LHCN-M2 (cell line): ENCODE data around the gene DOCK2. TPM values are rescaled to one million over a fixed set of nuclear protein-coding genes. Genes with fewer than 3 reads are reported as not detected.
A peak's percentile ranks its signal among the peaks of the same experiment; 100 is the strongest.
"Not testable (repeated sequence)": the region's sequence is repeated elsewhere in the genome, so short reads cannot be mapped to it uniquely, and the experiment has no call there.

Experiments
- DNase-seq: peaks from one replicate; pipeline ENCODE4 v3.0.0-alpha.2; 2012; ENCODE audit warnings: low read depth
- total RNA-seq: library from RNA; depleted of rRNA; stranded (reverse); fragments of >200 nt; gene quantifications from 2 replicates; pipeline ENCODE4 v1.2.3, GENCODE V29; 2014

The DOCK2 gene
- total RNA-seq, 1 experiment from 2014 or later = 6.1 TPM

DNA sequence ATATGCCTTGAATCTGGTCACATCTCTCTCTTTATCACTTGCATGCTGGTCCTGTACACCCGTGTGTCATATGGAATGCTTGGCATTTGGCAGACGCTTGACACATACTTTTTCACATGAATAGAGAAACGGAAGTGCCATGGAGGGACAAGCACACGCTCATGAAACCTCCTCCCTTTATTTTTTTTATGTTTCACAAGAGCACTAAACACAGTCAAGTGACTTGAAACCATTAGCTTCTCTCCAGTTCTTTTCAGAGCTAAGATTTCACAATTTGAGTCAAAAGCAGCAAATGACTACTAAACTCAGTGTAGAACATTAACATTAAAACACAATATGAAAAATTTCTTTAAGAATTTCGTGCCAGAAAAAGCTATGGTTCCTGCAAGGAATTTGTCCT is 151.1 kb downstream of the DOCK2 start:
- DNase-seq = peak; percentile 68

DNA sequence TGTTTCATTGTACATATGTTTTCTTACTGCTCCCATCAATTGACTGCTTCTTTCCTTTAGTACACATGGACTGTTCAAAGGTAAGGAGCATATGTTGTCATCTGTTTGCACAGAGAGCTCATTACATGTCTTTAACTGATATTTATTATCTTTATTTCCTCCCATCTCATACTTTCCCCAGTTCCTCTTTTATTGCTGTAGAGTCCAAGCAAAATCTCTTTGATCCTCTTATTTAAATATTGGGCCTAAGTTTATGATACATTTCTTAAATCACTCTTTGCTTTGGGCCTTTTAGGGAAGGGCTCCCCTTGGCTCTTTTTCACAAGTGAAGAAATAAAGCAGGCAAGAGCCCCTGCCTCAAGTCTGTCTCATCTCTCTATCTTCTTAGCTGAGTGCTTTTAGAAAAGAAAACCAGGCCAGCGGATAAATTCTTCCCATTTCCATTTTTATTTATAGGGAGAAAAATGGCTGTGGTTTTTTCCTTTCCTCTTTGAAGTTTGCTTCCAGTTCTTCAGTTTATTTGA is 152.4 kb downstream of the DOCK2 start:
- DNase-seq = no peak

DNA sequence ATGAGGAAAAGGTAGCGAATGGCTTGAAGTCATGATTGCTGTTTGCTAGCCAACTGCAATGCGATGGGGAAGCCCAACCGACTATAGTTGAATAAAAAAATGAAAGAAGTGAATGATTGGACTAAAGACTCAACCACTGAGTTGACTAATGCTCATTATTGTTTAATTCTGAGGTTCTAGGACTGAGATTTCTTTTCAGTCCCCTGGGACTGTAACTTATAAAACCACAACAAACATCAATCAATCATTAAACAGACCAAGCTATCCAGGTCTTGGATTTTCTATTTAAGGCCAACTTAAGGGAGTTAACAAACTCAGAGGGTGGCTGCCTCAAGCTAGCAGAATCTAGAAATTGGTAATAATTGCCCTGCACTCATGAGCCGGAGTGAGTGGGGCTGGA is 154.2 kb downstream of the DOCK2 start:
- no peak for DNase-seq

DNA sequence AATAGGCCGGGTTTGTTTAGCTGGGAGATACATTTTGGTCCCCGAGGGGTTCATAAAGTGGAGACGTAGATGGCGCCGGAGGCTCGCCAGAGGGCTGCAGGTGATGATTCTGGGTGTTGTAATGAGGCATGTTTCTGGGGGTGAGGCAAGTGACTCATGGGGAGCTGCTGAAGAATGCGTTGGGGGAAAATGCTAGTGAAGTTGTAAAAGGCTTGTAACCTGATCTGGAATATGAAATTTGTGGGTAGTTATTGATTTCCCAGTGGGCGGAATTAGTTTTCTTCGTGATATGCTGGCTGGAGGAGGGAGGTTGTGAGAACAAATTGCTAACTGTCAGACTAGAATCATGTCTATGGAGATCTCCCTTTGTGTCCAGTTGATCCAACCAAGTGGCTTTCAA is 158.3 kb downstream of the DOCK2 start:
- no peak for DNase-seq

DNA sequence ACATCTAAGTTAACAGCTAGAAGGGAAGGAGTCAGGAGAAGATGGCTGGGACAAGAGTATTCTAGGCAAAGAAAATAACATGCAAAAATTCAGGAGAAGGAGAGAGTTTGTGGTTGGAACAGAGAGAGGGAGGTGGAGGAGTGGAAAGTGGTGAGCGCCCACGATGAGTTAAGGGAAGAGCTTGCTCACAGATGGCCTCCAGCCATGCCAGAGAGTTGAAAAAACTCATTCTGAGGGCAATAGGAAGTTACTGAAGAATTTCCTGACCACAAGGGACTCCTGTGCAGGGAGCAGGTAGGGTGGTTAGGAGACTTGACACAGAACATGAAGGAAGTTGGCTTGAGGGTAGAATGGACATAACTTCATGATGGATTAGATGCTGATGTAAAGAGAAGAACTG is 159.7 kb downstream of the DOCK2 start:
- no peak for DNase-seq

DNA sequence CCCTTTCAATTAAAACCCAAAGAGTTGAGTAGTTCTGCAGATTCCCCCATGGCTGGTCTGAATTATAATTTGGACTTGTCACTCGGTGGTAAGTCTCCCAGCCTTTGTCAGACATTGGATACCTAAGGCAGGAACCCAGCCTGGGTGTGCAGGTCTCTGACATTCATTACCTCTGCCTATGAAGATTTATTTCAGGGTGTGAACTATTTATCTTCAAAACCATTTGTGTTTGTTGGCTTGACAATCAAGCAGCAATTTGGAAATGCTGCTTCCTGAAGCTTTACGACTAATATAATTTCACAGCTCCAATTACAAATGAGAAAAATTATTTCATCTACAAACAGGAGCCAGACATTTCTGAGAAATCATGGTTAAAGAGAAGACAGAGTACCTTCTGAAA is 160.5 kb downstream of the DOCK2 start:
- DNase-seq = no peak

DNA sequence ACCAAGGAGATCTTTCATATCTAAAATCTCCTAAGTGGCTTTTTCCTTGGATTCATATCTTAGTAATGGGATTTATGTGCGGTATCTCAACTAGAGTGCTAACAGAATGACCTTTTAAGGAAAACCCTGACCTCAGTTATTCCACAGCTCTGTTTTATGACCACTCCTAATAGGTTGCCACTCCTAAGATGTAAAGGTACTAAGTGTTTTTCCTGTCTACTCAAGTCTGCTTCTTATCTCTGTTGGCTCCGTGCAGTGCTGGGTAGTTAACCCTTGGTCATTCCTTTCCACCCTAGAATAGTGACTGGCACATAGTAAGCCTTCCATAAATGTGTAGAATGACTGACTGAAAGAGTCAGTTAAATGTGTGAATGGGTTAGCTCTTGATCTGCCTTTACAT is 161.4 kb downstream of the DOCK2 start:
- DNase-seq = no peak

DNA sequence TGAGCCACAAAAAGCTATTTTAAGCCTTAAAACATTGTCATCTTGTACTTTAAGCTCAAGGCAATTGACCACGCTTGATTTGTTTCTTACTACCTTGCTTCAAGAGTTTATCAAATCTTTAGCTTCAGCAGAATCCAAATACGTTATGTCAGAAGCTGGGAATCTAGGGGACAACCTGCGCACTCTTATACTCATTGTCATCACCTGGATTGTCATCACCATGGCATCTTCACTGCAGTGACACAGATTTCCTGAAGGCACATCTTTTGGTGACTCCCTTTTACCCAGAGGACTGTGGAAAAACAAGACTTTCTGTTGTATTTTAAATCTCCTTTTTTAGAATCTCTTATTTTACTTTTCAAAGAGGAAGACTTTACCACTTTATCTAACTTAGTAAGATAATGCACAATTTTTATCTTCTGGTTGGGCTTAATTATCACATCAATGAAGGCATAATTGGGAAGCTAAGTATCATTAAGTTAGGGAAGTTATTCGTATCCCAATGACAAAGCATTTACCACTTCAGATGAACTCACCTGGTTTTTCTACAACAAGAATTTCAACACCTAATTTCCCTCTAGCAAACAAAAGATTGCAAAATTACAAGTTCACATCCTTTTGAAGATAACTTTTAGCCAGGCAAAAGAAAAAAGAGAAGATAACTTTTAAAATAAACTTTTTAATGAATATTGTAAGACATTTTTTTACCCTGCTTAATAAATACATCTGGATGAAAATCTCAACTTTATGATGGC is 162.0 kb downstream of the DOCK2 start:
- DNase-seq = no peak

DNA sequence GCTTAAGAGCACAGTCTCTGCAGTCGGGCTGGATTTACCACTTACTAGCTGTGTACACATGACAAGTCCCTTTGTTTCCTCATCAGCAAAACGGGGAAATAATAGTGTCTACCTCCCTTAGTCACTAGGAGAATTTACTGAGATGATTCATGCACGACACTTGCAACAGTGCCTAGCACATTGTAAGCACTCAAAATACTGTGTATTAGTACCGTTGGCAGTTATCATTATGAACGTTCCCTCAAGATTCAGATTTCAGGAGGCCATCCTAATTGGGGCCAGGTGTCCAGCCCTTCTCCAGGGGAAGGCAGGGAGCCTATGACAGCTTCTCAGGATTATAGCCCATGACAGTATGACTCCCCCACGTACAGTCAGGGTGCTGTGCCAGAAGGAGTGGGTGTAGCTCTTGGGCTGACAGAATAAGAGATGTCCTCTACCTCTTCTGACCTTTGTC is 164.3 kb downstream of the DOCK2 start:
- peak; percentile 30 for DNase-seq

DNA sequence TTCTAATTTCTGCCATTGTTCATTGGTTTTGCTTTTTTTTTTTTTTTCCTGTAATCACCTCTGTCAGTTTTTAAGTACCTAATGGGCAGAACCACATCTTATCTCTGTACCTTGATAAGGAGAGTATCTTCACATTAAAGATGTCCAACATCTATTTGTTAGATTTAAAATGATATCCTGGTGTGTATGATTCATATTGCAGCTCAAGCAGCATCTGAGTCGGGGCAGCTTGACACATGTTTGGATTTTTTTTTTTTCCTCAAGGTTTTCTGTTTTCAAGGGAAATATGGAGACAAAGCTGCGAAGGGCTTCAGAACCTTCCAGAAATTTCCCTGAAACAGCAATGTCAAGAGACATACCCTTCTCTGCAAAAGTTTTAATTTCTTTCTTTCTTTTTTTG is 164.7 kb downstream of the DOCK2 start:
- no peak for DNase-seq

DNA sequence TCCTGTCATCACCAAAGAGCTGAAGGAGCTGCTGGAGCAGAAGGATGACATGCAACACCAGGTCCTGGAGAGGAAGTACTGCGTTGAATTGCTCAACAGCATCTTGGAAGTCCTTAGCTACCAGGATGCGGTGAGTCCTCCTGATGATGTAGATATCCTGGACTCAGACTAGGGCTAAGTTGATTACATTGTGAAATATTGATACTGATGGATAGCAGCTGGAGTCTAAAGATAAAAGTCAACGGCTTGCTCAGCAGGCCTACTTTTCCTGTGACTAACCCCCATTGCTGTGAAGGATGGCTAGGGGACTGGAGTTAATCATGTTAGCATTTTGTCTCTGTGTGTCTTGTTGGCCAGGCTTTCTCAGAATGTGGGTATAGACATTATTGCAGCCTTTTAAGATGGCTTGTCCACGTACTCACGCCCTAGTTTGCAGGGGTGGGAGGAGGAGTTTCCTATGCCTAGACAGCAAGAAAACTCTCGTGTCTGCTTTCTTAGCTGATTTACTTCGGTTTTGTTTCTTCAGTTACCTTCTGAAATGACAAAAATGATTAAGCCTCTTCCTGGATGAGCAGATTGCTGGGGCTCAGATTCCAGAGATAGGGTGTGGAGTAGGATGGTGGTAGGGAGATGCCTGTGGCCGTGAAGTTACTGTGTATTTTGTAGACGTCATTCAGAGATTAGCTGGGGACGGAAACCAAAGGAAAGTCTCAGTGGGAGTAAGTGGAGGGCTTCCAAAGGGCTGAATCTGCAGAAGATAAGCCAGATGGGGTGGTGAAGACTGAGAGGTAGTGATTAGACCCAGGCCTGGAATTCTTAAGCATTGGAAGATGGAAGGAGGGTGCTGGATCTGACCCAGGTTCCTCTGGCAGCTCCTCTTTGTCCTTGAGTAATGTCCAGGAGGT is 166.3 kb downstream of the DOCK2 start:
- DNase-seq = peak; percentile 89

DNA sequence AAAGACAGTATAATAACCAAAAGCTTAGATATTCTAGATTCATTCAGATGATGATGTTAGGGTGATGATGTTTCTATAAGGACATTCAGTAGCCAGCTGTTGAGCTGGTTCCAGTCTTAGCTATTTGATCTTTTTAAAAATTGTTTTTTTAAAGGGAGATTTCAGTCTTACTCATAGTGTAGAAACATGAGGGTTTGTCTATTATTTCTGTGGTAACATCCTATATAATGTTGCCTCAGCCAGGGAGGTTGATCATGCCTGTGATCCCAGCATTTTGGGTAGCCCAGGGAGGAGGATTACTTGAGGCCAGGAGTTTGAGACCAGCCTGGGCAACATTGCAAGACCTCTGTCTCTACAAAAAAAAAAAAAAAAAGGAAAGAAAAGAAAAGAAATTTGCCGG is 167.8 kb downstream of the DOCK2 start:
- peak; percentile 67 for DNase-seq

DNA sequence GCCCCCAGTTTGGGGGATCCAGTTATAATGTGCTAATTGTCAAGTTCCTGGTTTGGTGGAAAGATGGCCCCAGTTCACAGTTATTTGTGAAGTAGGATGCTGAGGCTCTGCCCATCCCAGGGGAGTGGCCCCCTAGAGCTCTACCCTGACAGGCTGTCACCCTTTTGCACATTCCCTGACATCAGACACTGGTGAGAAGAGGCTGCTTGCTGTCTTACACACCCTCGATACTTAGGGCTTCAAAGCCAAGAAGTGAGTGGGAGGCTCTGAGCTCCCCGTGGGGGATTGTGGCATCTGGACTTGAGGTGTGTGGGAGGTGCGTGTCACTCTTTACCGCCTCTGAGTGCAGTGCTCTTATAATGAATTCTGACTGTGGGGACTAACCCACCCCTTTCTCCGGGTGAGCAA is 168.5 kb downstream of the DOCK2 start:
- DNase-seq = peak; percentile 32

DNA sequence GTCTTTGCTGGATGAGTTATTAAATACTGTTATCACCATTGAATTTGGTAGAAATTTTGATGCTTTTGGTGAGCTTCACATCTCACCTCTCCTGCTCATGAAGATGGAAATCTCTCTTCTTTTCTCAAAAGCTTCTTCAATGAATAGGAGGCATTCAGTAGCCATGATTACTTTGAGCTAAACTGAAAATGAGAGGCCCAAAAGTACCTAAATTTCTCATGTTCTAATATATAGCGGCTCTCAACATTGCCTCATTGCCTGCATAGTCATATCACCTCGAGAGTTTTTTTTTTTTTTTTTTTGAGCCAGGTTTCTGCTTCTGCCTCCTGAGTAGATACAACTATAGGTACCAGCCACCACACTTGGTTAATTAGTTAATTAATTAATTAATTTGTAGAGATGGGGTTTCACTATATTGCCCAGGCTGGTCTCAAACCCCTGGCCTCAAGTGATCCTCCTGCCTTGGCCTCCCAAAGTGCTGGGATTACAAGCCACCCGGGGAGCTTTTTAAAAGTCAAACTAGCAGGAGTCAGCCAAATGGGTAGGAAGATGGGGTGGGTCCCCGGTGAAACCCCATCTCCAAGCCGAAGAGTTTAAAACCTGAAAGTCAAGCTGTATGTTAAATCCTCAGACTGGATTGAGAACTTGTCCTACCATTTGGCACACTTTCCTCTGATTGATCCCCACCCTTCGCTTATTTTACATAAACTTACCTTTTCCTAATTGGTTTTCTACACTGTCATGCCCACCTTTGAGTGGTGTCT is 169.0 kb downstream of the DOCK2 start:
- DNase-seq = no peak

DNA sequence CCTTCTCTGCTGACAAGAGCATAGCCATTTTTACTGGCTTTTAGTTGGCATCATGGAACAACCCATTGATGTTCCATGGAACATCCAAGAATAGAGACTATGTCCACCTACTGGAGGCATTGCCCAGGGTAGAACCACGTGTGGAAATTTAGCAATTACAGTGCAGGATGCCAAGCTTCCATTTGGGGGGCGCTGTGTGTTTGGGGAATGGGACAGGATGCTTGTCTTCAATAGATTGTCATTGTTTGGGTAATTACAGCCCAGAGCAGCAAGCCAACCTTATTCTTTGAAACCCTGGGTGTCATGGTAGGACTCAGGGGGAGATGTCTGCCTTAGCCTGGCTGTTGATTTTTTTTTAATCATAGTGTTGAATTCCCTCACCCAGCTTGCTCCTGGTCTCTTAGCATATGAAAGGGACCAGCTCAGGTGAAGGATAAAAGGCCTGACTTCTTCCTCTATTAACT is 171.1 kb downstream of the DOCK2 start:
- DNase-seq = no peak

DNA sequence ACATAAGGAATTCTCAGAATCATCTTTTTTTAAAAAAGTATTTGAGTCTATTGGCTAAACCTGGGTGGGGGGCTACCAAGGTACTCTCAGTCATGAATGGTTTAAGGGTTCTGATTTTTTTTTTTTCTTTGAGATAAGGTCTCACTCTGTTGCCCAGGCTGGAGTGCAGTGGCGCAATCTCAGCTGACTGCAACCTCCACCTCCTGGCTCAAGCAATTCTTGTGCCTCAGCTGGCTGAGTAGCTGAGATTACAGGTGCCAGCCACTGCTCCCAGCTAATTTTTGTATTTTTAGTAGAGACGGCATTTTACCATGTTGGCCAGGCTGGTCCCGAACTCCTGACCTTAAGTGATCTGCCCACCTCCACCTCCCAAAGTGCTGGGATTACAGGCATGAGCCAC is 171.8 kb downstream of the DOCK2 start:
- not testable (repeated sequence) for DNase-seq

DNA sequence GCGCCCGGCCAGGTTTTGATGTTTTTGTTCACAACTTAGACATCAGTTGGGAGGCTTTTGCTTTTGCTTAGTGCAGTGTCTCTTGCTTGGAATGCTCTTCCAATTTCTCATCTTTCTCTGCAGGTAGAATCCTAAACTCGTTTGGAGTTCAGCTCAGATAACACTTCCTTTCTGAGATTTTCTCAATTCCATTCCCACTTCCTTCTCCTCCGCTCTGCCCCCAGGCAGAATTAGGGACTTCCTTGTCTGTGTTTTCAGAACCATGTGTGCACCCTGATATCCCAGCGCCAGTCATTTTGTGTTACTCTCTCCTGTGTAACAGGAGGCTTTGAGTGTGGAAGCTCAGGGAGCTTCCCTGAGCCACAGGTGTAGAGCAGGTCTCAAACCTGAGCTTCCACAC is 172.2 kb downstream of the DOCK2 start:
- DNase-seq = no peak

DNA sequence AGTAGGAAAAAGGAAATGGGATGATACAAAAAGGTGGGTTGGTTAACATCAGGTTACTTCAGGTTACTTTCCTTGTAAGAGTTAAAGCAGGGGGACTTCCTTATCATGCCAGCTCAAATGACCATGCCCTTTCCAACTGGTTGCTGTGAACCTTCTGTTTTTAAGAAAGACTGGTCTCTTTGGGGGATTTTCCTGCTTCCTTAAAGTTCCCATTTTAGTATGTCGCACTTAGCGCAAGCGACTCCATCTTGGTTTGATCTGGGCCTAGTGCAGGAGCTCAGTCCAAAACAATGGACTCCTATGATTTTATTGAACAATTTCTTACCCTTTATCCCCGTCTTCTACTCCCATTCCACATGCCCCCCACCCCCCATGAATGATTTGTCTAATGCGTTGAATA is 173.4 kb downstream of the DOCK2 start:
- DNase-seq = no peak

DNA sequence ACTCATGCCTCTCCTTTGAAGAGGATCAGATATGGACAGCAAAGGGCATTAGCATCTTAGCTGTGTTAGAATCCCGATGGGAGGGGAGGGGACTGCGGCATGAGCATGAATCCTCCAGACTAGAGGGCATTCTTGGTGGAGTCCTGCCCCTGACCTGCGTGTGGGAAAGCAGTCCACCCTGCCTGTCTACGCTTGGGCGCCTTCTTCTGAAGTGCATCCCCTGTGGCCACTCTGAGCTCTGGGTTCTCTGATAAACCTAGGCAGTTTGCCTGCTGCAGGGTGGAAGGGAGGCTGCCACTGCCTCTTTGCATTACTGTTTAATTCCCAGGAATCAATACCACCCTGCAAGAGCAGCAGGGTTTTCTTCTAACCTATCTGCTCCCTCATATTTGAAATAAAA is 173.9 kb downstream of the DOCK2 start:
- no peak for DNase-seq

DNA sequence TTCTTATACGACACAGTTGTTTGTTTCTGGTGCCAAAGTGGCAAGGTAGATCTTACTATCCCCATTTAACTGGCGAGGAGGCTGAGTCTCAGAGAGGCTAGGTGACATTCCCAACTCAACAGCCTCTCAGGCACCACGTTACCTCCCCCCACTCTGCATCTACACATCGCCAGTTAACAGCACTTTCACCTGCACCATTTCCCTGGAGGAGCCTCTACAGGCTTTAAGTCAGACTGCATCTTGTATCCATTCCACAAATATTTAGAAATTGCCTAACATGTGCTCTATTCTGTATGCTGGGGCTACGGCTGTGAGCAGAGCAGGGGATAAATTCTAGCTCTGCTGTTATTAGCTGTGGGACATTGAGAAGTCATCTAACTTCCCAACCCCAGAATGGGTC is 174.6 kb downstream of the DOCK2 start:
- no peak for DNase-seq

DNA sequence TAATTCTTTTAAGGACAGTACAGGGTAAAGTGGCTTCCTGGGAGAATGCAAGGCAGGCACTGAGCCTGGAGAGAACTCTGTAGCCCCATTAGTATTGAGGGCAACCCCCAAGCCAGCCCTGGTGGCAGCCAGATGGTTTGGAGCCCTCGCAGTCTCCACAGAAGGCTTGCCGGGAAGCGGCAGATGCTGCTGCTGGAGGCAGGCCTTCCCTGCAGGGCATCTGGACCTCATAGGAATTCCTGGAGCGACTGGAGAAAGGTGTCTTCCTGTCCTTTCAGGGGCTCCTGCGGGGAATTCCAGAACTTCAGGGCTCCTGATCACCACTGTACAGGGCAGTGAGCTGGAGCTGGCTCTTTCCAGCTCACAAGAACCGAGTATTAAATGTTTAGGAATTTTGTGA is 175.7 kb downstream of the DOCK2 start:
- no peak for DNase-seq

DNA sequence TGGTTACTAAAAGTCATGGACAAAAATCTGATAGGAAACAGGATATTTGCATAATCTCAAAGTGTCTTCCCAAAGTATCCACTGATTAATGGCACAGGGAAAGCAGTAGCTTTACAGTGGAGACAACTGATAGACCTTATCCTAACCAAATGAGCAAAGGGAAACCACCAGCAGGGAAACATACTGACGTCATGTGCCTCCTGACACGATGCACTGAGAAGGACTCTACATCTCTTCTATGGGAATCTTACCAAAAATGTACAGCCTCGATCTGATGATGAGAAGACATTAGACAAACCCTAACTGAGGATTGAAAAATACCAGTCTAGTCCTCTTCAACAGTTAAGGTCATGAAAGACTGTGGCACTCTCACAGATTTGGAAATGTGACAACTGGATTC is 177.0 kb downstream of the DOCK2 start:
- no peak for DNase-seq
